ENCODE measurements around the gene GPR21. TPM values are rescaled to one million over a fixed set of nuclear protein-coding genes. Genes with fewer than 3 reads are reported as not detected.

The GPR21 gene
- total RNA-seq, 3 donors from 2014 or later (not counting 1 experiment from before 2014, with no cell fraction given): 1.9 TPM; not detected in 2

DNA sequence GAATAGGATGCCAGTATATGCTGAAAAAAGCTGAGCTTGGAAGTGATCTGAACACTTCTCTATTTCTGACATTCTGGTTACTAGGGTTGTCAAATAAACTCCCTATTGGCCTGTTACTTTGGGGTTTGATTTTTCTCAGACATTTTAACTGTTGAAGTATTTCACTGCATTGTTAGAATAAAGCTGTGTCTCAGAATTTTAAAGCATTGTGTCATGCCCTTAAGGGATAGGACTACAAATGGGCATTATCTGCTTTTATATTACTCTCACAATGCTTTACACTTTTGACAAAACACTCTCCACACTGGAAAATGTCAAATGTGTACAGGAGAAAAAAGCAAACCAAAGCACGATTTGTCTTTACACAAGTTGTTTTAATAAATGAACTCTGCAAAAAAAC lies 16.8 kb upstream of the GPR21 start:
- no CpG with 5 or more reads among the region's 1 CpG for WGBS (ENCODE audit: insufficient coverage)
- no peaks in the 10 kb centered on the region for H3K4me1 Mint-ChIP-seq
- no peak overlapping the region for H3K4me3 Mint-ChIP-seq
- Histone ChIP-seq H3K4me1 (ENCODE audit: control insufficient read depth, insufficient read depth, low read length) (no peaks in the 10 kb centered on the region), H3K4me3 (ENCODE audit: low read length) (no peak overlapping the region), H3K27ac (ENCODE audit: low read length) (no peak overlapping the region), H3K27me3 (ENCODE audit: control insufficient read depth, insufficient read depth, low read length) (no peaks in the 10 kb centered on the region), H3K9me3 (ENCODE audit: control insufficient read depth, insufficient read depth, low read length) (no peaks in the 10 kb centered on the region), H3K36me3 (ENCODE audit: control insufficient read depth, insufficient read depth, low read length) (peaks cover 45% of the 10 kb centered on the region)
- H3K36me3 Mint-ChIP-seq: no peaks in the 10 kb centered on the region
- no peaks in the 10 kb centered on the region for H3K9me3 Mint-ChIP-seq
- TF ChIP-seq, protein P1, sequence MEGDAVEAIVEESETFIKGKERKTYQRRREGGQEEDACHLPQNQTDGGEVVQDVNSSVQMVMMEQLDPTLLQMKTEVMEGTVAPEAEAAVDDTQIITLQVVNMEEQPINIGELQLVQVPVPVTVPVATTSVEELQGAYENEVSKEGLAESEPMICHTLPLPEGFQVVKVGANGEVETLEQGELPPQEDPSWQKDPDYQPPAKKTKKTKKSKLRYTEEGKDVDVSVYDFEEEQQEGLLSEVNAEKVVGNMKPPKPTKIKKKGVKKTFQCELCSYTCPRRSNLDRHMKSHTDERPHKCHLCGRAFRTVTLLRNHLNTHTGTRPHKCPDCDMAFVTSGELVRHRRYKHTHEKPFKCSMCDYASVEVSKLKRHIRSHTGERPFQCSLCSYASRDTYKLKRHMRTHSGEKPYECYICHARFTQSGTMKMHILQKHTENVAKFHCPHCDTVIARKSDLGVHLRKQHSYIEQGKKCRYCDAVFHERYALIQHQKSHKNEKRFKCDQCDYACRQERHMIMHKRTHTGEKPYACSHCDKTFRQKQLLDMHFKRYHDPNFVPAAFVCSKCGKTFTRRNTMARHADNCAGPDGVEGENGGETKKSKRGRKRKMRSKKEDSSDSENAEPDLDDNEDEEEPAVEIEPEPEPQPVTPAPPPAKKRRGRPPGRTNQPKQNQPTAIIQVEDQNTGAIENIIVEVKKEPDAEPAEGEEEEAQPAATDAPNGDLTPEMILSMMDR (IDR thresholded peaks at IDR 0.05): no peak
- H3K27me3 Mint-ChIP-seq (ENCODE audit: low read depth in 2 of 2): no peaks in the 10 kb centered on the region
- intact Hi-C loops (cut with micrococcal nuclease): no loop called here
- no peak for ATAC-seq
- H3K27ac Mint-ChIP-seq: no peak overlapping the region
- DNase-seq: no peak

DNA sequence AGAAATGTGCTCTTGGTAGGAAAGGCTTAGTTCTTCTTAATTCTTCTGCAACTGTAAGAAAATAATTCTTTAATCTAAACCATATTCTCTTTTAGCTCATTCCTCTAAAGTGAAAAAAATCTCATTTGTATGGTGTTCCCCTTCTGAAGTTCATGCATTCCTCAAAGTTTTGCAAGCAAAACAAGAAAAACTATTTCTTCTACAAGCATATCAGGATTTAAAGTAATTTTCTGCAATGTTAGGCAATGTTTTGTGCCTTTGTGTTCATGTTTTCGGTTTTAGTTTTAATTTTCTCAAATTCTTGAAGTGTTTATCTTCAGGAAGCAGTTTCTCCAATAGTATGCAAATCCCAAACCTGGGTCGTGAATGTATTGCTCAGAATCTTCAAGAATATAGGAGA lies 12.7 kb upstream of the GPR21 start:
- H3K36me3 Mint-ChIP-seq: peaks cover 7% of the 10 kb centered on the region
- H3K9me3 Mint-ChIP-seq: no peaks in the 10 kb centered on the region
- H3K4me1 Mint-ChIP-seq: no peaks in the 10 kb centered on the region
- Histone ChIP-seq H3K4me1 (ENCODE audit: control insufficient read depth, insufficient read depth, low read length) (no peaks in the 10 kb centered on the region), H3K4me3 (ENCODE audit: low read length) (no peak overlapping the region), H3K27ac (ENCODE audit: low read length) (no peak overlapping the region), H3K36me3 (ENCODE audit: control insufficient read depth, insufficient read depth, low read length) (peaks cover 26% of the 10 kb centered on the region), H3K27me3 (ENCODE audit: control insufficient read depth, insufficient read depth, low read length) (no peaks in the 10 kb centered on the region), H3K9me3 (ENCODE audit: control insufficient read depth, insufficient read depth, low read length) (no peaks in the 10 kb centered on the region)
- H3K27ac Mint-ChIP-seq: no peak overlapping the region
- no peak for ATAC-seq
- 33% methylated on average over 1 of the region's 2 CpGs for WGBS (ENCODE audit: insufficient coverage)
- DNase-seq: no peak
- TF ChIP-seq, protein P1 (IDR thresholded peaks at IDR 0.05): no peak
- no peak overlapping the region for H3K4me3 Mint-ChIP-seq
- intact Hi-C loops (cut with micrococcal nuclease): no loop called here
- H3K27me3 Mint-ChIP-seq (ENCODE audit: low read depth in 2 of 2): no peaks in the 10 kb centered on the region

DNA sequence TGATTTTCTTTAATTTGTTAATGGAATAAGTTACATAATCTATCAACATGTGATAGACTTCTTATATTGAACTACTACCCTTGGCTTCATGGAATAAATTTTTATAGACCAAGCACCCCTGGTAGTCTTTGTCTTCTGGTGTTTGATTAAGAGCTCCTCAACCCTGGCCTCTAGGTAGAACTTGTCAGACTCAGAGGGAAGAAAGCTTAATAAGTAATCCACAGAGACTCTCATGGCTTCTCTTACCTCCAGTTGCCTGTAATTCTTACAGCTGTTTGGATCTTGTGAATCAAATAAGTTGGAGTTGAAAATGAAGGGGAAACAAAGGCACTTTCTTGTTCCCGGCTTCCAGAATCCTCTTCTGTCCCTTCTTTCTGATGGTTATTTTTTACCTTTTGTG lies 7.0 kb upstream of the GPR21 start:
- peaks cover 13% of the 10 kb centered on the region for H3K36me3 Mint-ChIP-seq
- Histone ChIP-seq H3K36me3 (ENCODE audit: control insufficient read depth, insufficient read depth, low read length) (peaks cover 13% of the 10 kb centered on the region), H3K9me3 (ENCODE audit: control insufficient read depth, insufficient read depth, low read length) (no peaks in the 10 kb centered on the region), H3K4me3 (ENCODE audit: low read length) (no peak overlapping the region), H3K27me3 (ENCODE audit: control insufficient read depth, insufficient read depth, low read length) (no peaks in the 10 kb centered on the region), H3K4me1 (ENCODE audit: control insufficient read depth, insufficient read depth, low read length) (no peaks in the 10 kb centered on the region), H3K27ac (ENCODE audit: low read length) (no peak overlapping the region)
- no peak for ATAC-seq
- DNase-seq: no peak
- no peaks in the 10 kb centered on the region for H3K27me3 Mint-ChIP-seq (ENCODE audit: low read depth in 2 of 2)
- 89% methylated on average over 1 of the region's 1 CpG for WGBS (ENCODE audit: insufficient coverage)
- intact Hi-C loops (cut with micrococcal nuclease): no loop called here
- H3K9me3 Mint-ChIP-seq: no peaks in the 10 kb centered on the region
- TF ChIP-seq, protein P1 (IDR thresholded peaks at IDR 0.05): no peak
- H3K27ac Mint-ChIP-seq: no peak overlapping the region
- H3K4me1 Mint-ChIP-seq: no peaks in the 10 kb centered on the region
- no peak overlapping the region for H3K4me3 Mint-ChIP-seq

DNA sequence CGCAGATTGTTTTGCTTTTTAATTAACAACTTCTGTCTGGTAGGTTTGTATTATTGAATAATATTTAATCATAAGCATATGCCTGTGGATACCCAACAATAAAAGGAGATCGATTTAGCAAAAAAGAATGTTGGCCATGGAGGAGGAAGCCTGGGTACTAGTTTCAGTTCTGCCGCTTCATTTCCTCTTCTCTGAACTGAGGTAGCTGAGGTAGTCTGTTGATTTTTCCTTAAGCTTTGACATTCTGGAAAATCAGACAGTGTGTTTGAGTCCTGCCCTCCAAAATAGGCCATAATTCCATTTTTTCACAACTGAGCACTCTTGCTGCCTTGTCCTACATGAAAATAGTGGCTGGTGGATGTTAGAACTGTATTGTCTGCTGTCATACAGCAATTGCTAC lies 6.0 kb upstream of the GPR21 start:
- Mint-ChIP-seq H3K9me3 (no peaks in the 10 kb centered on the region), H3K27me3 (ENCODE audit: low read depth in 2 of 2) (no peaks in the 10 kb centered on the region), H3K27ac (no peak overlapping the region), H3K36me3 (peaks cover 13% of the 10 kb centered on the region), H3K4me3 (no peak overlapping the region), H3K4me1 (no peaks in the 10 kb centered on the region)
- no peak for ATAC-seq
- 60% methylated on average over 1 of the region's 3 CpGs for WGBS (ENCODE audit: insufficient coverage)
- TF ChIP-seq, protein P1 (IDR thresholded peaks at IDR 0.05): no peak
- intact Hi-C loops (cut with micrococcal nuclease): no loop called here
- H3K4me1 ChIP-seq (ENCODE audit: control insufficient read depth, insufficient read depth, low read length): no peaks in the 10 kb centered on the region
- H3K27ac ChIP-seq (ENCODE audit: low read length): no peak overlapping the region
- no peak overlapping the region for H3K4me3 ChIP-seq (ENCODE audit: low read length)
- DNase-seq: no peak
- no peaks in the 10 kb centered on the region for H3K9me3 ChIP-seq (ENCODE audit: control insufficient read depth, insufficient read depth, low read length)
- peaks cover 8% of the 10 kb centered on the region for H3K36me3 ChIP-seq (ENCODE audit: control insufficient read depth, insufficient read depth, low read length)
- H3K27me3 ChIP-seq (ENCODE audit: control insufficient read depth, insufficient read depth, low read length): no peaks in the 10 kb centered on the region
